GM19099 (cell line): ENCODE data around the gene BAK1.

Source experiments
- POLR2A ChIP-seq: IDR thresholded peaks from 3 replicates; pipeline ENCODE4 v1.6.1; 2011; ENCODE audit warnings: low read depth; ENCODE audit not compliant: insufficient read length; ENCODE audit errors: extremely low read depth

Gene BAK1

GRCh38 chr6:33595001-33595846 is 15.1 kb upstream of the BAK1 start:
- TF ChIP-seq POLR2A: no peak

- no peak for TF ChIP-seq POLR2A
Observed at GRCh38 chr6:33593414-33593727, 13.3 kb upstream of the BAK1 start.

- TF ChIP-seq POLR2A: no peak
Observed at GRCh38 chr6:33592595-33593413, 12.7 kb upstream of the BAK1 start.

- no peak for TF ChIP-seq POLR2A
Observed at GRCh38 chr6:33592280-33592594, 12.2 kb upstream of the BAK1 start.

GRCh38 chr6:33591424-33592032 is 11.5 kb upstream of the BAK1 start:
- TF ChIP-seq POLR2A: no peak

GRCh38 chr6:33590531-33591198 is 10.6 kb upstream of the BAK1 start:
- no peak for TF ChIP-seq POLR2A

- TF ChIP-seq POLR2A: no peak
Observed at GRCh38 chr6:33589731-33590530, 9.9 kb upstream of the BAK1 start.

- no peak for TF ChIP-seq POLR2A
Observed at GRCh38 chr6:33589392-33589730, 9.3 kb upstream of the BAK1 start.

GRCh38 chr6:33588894-33589293 is 8.8 kb upstream of the BAK1 start:
- TF ChIP-seq POLR2A: no peak

GRCh38 chr6:33587529-33587928 is 7.5 kb upstream of the BAK1 start:
- no peak for TF ChIP-seq POLR2A

GRCh38 chr6:33586108-33586640 is 6.1 kb upstream of the BAK1 start:
- no peak for TF ChIP-seq POLR2A

- peak; percentile 64 for TF ChIP-seq POLR2A
Observed at GRCh38 chr6:33585403-33586107, 5.5 kb upstream of the BAK1 start.

GRCh38 chr6:33584700-33585402 is 4.8 kb upstream of the BAK1 start:
- TF ChIP-seq POLR2A: no peak
